ENCODE data around the gene TMEM47. TPM values are rescaled to one million over a fixed set of nuclear protein-coding genes. Genes with fewer than 3 reads are reported as not detected.

The TMEM47 gene
- total RNA-seq, result 9.4 TPM

DNA sequence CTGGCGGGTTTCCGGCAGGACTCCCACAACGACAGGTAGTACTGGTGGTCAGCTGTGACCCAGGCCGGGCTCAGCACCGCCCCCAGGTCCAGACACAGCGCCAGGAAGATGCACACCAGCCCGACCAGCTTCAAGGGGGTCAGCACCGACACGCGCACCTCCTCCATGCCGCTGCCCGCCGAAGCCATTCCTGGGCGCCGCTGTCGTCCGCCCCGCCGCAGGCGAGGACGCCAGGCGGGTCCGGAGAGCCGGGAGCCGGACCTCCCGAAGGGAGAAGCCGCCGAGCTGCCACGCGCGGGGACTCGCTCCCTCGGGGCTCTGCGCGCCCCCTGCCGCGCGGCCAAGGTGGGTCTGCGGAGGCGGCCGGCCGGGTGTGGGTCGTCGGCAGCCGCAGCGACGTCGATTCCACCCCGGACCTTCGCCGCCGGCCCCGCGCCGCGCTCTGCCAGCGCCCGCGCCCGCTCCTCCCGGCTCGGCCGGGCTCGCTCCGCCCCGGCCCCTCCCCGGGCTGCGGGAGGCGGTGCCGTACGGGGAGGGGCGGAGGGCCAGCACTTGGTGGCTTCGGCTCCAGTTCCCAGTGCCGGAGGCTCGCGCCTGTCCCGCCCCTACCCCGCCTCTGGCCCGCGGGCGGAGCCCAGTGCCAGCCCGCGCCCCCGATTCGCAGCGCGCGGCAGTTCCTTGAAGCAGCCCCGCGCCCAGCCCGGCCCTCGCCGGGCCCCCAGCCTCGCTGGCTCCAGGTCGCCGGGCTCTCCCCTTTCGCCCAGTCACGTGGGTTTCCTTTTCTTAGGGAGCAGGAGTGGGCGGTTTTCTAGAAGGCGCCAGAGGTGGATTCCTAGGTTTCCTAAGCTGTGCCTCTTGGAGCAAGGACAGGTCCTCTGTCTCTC, at the start of gene TMEM47:
TSS of gene TMEM47 (minus strand) at position 444 of the 884 bp plus-strand sequence. CDS start at position 188, 256 bp downstream.
- DNase-seq (ENCODE audit: low spot score) (peak; percentile 81), ATAC-seq (peak; percentile 96)

DNA sequence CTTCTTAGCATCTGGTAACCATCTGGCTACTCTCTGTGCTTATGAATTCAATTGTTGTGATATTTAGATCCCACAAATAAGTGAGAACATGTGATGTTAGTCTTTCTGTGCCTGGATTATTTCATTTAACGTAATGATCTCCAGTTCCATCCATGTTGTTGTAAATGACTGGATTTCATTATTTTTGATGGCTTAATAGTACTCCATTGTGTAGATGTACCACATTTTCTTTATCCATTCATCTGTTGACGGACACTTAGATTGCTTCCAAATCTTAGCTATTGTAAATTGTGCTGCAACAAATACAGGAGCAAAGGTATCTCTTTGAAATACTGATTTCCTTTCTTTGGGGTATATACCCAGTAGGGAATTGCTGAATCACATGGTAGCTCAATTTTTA, 30.0 kb upstream of the TMEM47 start:
- no peak for DNase-seq (ENCODE audit: low spot score)
- no peak for ATAC-seq

DNA sequence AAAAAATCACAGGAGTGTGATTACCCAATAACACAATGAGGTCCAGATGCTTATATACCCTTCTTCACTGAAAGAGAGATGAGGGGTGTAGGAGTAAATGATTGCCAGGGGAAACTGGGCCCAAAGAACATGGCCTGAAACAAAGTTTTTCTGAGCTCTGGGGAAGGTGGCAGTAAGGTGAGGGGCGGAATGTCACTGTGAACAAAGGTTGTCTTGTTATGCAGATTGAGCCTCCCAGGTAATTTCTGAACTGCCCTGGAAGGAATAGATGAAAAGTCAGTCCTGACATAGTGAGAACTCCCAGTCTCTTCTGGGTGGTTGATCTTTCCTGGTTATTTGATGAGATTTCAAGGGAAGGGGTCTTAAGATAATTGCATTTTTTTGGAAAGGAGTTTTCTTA, 2.5 kb upstream of the TMEM47 start:
- DNase-seq (ENCODE audit: low spot score) (no peak), ATAC-seq (no peak)

GRCh38 chrX:34658326-34658725, 1.2 kb upstream of the TMEM47 start:
- DNase-seq (ENCODE audit: low spot score) (no peak), ATAC-seq (no peak)

DNA sequence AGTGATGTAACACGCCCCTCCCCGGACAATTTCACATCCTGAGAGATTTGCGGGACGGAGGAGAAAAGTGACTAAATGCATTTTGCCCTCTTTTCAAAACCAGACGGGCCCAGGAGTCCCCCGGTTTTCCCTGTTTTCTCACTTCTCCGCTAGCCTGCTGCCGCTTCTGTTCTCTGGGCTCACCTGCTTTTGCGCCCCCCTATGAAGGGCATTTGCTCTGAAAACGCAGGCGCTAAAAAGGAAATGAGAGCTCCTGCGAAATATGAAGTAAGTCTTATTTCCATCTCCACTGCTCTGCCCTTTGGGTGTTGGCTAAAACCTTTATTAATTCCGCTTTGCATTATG, 613 bp upstream of the TMEM47 start:
- DNase-seq (ENCODE audit: low spot score) (no peak), ATAC-seq (no peak)

- ATAC-seq (no peak), DNase-seq (ENCODE audit: low spot score) (peak; percentile 40)
These were observed 631 bp downstream of the TMEM47 start for GRCh38 chrX:34656467-34656841.

GRCh38 chrX:34655501-34656455, 1.3 kb downstream of the TMEM47 start:
- no peak for ATAC-seq
- DNase-seq (ENCODE audit: low spot score), result no peak

DNA sequence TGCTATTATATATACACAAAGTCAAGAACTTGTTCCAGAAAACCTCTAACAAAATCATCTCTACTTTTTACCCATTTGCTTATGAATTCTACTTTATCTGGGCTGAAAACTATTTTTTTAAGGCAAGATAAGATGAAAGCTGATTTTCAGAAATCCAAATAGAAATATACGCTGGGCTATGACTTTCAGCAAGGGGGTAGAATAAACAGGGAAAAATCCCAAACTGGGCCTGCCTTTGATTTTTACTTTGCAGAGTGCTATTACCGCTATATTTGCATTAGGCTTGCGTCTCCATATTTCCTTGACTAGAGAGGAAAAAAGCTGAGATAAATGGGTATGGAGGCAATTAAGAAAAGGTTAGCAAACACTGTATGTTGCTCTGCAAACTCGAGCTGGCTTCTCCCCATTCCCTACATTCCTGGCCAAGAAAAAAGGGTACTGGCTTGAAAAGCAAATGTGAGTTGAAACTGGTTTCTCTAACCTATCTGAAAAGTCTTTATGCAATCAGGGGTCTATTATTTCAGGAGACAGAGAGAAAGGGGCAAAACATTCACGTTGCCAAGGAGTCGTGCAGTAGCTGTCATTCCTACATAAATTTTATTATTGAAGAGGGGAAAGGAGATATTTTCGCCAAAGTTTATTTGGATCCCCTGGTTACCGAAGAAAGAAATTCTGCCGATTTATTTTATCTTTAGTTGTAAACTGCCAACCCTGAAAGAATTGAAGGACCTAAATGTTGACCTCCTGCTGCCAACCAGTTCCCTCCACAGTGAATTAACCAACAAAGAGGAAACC, 2.2 kb downstream of the TMEM47 start:
- DNase-seq (ENCODE audit: low spot score), result no peak
- ATAC-seq, result no peak

GRCh38 chrX:34653811-34654210, 3.3 kb downstream of the TMEM47 start:
- no peak for DNase-seq (ENCODE audit: low spot score)
- no peak for ATAC-seq

GRCh38 chrX:34642849-34643248, 14.2 kb downstream of the TMEM47 start:
- DNase-seq (ENCODE audit: low spot score), result no peak
- ATAC-seq, result peak; percentile 65

DNA sequence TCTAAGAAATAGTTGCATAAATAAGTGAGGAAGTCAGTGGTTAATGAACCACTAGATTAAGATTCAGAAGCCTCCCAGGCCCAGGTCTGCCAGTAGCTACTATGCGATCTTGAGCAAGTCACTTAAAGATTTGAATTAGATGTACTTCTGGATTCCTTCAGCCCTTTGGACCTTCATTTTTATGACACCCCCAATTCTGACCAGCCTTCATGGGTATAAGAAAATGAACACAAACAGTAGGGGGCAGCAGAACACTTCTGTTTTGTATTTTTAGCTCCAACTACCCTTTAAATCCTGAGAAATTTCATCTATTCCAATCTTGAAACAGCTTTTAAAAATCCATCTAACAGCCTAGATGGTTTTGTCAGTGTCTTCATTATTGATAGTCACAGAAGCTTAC, 19.0 kb downstream of the TMEM47 start:
- ATAC-seq, result peak; percentile 44
- no peak for DNase-seq (ENCODE audit: low spot score)

DNA sequence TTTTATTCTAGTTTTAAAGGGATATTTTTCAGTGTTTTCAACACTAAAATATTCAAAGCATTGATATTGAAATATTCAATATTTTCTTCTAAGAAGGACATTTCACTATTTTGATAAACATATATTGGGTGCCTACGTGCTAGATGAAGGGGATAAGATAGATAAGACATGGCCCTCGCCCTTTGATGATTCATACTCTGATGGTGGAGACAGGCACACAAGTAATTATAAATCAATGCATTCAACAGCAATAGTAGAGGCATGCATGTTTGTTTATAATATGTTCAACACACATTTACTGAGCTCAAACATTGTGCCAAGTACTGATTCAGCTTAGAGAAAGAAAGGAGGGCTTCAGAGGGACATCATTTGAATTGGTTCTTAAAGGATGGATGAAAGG, 22.7 kb downstream of the TMEM47 start:
- ATAC-seq (no peak), DNase-seq (ENCODE audit: low spot score) (no peak)

GRCh38 chrX:34632384-34632783, 24.7 kb downstream of the TMEM47 start:
- ATAC-seq, result no peak
- DNase-seq (ENCODE audit: low spot score), result no peak

- ATAC-seq (no peak), DNase-seq (ENCODE audit: low spot score) (no peak)
These were observed 25.4 kb downstream of the TMEM47 start for GRCh38 chrX:34631479-34632220.

GRCh38 chrX:34629572-34629971, 27.5 kb downstream of the TMEM47 start:
- ATAC-seq (no peak), DNase-seq (ENCODE audit: low spot score) (no peak)

DNA sequence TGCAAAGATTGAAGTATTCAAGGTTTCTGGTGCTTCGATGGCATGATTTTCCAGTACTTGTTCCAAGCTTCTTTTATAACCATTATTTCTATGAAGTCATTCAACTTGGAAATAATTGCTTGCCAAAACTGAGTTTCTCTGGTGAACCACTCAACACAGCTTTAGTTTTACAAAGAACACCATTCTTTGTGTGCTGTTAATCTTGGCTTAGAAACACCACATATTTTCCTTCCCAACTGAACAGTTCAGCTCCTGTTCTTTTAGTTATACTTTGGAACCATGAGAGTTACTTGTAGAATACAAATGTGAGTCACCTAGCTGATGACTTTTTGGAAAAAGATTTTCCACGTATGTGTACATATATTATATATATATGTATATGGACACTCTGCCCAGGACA, 32.7 kb downstream of the TMEM47 start:
- no peak for ATAC-seq
- no peak for DNase-seq (ENCODE audit: low spot score)

DNA sequence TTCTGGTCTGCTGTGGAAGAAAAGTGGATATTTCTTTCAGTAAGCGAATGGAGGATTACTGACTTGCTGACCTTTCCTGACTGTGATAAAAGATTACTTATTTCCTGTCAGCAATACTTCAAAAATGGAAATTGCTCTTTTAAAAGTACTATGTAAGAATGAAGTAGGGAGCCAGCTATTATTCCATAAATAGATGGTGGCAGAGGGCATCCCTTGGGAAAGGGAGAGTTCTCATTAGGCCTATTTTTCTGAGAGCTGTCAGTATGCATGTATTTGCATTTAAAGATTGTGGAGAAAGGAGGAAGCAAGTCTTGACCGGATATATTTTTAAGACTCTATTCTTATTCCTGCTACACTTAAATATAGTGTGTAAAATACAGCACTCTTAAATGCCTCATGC, 37.2 kb downstream of the TMEM47 start:
- no peak for DNase-seq (ENCODE audit: low spot score)
- no peak for ATAC-seq

- ATAC-seq (no peak), DNase-seq (ENCODE audit: low spot score) (no peak)
These were observed 45.0 kb downstream of the TMEM47 start for GRCh38 chrX:34612036-34612435.

GRCh38 chrX:34598362-34598761, 58.7 kb downstream of the TMEM47 start:
- DNase-seq (ENCODE audit: low spot score), result no peak
- ATAC-seq, result no peak

GRCh38 chrX:34586936-34587335, 70.1 kb downstream of the TMEM47 start:
- ATAC-seq, result no peak
- DNase-seq (ENCODE audit: low spot score), result no peak
